NCI-H748 (cell line): ENCODE measurements around the gene CD38.

Experiments used
- DNase-seq: peaks from one replicate; lab custom pipeline; 2025; ENCODE audit not compliant: unreplicated experiment; lab: John Stamatoyannopoulos, UW

The CD38 gene

DNA sequence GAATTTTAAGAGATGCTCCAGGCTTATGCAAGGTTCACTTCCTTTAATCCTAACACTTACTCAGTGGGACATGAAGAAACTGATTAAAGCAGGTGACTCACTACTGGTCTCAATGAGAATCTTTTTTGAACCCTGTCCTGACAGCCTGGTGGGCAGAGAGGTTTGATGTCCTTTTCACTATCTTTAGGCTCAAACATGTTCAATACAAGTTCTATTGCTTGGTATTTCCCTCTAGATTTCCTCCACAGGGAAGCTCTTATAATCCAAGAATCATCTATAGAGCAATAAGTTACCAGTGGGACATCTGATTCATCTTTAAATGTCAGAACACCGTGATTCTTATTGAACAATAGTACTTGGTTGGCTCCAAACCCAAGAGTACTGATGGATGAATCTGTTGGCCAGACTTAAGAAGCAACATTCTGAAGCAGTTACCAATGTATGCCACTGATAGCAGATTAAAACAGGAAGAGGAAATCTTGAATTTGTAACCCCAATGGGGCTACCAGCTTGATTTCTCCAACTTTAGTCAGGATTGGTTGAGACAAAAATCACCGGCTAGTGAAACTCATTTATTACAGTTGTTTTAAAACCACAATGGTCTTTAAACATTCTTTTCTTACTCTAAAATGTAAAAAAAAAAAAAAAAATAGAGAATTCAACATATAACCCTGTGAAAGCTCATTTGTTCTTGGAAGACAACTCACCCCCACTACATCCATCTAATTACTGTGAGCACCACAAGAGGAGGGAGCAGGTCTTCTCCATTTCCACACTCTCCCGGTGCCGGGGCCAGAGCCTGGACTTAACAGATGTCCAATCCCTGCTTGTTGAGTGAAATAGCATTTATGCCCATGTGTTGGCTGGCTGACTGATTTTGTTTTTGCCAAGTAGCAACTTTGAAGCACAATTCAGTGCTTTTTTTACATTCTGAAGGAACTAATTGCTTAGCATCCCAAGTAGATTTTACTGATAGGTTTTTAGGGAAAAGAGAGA, 117.1 kb downstream of the CD38 start:
- no peak for DNase-seq

DNA sequence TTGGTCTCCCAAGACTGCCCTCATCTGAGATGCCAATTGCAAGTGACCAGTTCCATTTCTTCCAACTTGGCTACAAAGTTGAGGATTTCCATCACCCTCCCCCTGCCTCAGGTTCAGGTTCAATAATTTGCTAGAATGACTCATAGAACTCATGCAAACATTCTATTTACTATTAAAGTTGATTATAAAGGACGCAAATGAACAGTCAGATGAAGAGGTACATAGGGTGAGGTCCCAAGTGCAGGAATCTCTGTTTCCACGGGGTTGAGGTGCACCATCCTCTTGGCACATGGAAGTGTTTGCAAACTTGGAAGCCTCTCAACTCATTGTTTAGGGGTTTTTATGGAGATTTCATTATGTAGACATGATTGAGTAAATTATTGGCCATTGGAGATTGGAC, 119.4 kb downstream of the CD38 start:
- DNase-seq: no peak

DNA sequence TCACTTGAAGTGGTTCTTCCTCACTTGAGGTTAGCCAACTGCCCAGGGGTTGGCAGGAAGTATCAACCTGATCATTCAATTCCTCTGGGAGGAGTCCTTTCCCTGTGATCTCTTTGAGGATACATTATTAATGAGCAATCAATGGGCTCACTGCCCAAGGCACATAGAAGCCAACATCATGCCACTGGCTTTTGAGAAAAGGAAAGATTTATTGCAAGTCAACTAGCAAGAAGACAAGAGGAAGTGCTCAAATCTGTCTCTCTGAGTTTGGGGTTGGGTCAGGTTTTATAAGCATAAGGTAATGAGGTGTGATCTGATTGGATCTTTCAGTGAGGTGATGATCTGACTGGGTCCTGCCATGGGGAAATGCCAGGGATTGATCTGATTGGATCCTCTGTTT, 120.8 kb downstream of the CD38 start:
- no peak for DNase-seq

DNA sequence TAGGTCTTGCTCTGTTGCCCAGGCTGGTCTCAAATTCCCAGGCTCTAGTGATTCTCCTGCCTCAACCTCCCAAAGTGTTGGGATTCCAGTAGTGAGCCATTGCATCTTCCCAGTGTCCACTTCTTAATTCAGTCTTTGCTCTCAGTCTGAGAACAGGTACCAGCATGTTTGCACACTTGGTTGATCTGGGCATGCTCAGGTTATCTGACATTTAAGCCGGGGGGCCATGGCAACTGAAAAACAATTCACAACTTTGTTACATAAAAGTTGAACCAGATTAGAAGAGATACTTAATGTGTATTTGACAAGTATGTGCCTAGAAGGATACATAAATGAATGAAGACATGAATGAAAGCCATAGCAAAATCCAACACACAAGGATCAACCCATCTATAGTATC, 121.4 kb downstream of the CD38 start:
- no peak for DNase-seq

DNA sequence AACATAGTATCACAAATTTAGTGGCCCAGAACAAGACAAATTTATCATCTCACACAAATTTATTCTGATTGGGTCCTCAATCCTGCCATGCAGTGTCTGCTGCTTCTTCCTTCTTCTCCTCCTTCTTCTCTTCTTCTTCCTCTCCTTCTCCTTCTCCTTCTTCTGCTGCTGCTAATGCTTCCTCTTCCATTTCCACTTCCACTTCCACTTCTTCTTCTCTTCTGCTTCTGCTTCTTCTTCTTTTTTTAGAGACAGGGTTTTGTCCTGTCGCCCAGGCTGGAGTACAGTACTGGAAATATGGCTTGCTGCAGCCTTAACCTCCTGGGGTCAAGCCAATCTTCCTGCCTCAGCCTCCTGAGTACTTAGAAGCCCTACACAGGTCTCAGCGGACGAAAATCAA, 122.9 kb downstream of the CD38 start:
- no peak for DNase-seq

DNA sequence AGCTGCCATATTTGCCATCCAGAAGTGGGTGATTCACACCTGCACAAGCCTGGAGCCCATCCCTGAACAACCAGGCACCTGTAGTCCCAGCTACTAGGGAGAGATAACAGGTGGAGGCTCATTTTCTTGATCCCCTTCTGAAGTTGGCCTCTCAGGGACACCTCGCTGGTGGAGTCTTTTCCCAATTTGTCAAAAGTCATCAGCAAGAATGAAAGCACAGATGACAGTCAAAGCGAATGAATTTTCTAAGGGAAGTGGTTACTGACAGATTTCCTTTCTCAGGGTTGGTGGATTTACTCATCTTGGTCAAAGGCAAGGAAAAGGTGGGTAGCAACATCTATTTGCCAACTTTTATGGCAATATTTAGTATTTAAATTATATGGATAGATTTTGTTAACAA, 123.9 kb downstream of the CD38 start:
- DNase-seq: no peak

DNA sequence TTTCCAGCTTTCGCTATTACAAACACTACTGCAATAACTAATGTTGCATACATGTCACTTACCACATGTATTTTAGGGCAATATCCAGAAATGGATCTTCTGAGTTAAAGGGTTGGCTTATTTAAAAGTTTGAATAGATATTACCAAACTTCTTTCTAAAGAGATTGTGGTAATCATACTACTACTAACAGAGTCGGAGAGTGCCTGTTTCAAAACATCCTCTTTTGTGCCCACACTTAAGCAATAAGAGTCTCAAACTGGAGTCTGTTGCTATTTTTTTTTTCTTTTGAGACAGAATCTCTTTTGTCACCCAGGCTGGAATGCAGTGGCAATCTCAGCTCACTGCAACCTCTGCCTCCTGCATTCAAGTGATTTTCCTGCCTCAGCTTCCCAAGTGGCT, 124.6 kb downstream of the CD38 start:
- no peak for DNase-seq
